GM18499 (cell line): ENCODE results near the gene LY6G5C.

Experiments
- ATAC-seq: cut with Tn5 transposase; IDR thresholded peaks from one replicate; pipeline ENCODE4 v1.9.1; 2021; ENCODE audit warnings: moderate number of reproducible peaks; ENCODE audit not compliant: insufficient read depth, unreplicated experiment

LY6G5C gene

GRCh38 chr6:31680226-31681134 is at the start of gene LY6G5C:
Gene LY6G5C, minus strand, starts transcription at chr6:31681067. Its CDS starts 694 bp downstream, at chr6:31680373.
- no peak for ATAC-seq

- no peak for ATAC-seq
Observed at GRCh38 chr6:31729979-31730630, 49.2 kb upstream of the LY6G5C start.

- no peak for ATAC-seq
Observed at GRCh38 chr6:31729515-31729978, 48.7 kb upstream of the LY6G5C start.

GRCh38 chr6:31728767-31729514 is 48.1 kb upstream of the LY6G5C start, which contains the start of gene DDAH2:
Gene DDAH2, minus strand, starts transcription at chr6:31729299. Its CDS starts 138 bp downstream, at chr6:31729161.
- ATAC-seq, result no peak

- no peak for ATAC-seq
Observed at GRCh38 chr6:31727717-31728671, 47.1 kb upstream of the LY6G5C start.

GRCh38 chr6:31727034-31727716 is 46.3 kb upstream of the LY6G5C start:
- ATAC-seq, result no peak

GRCh38 chr6:31725502-31726350 is 44.9 kb upstream of the LY6G5C start:
- ATAC-seq, result no peak

- ATAC-seq, result no peak
Observed at GRCh38 chr6:31723980-31724691, 43.3 kb upstream of the LY6G5C start.

- no peak for ATAC-seq
Observed at GRCh38 chr6:31723245-31723979, 42.5 kb upstream of the LY6G5C start, which contains the start of gene MPIG6B. Gene MPIG6B, plus strand, starts transcription at chr6:31723373. Its CDS starts 11 bp downstream, at chr6:31723384.

GRCh38 chr6:31722173-31722572 is 41.3 kb upstream of the LY6G5C start:
- no peak for ATAC-seq

- ATAC-seq, result no peak
Observed at GRCh38 chr6:31721351-31722020, 40.6 kb upstream of the LY6G5C start, which contains the start of gene LY6G6C. Gene LY6G6C, minus strand, starts transcription at chr6:31721746. Its CDS starts 67 bp downstream, at chr6:31721679.

GRCh38 chr6:31720196-31720770 is 39.4 kb upstream of the LY6G5C start:
- no peak for ATAC-seq

GRCh38 chr6:31719001-31719400 is 38.1 kb upstream of the LY6G5C start:
- ATAC-seq, result no peak

GRCh38 chr6:31718265-31718664 is 37.4 kb upstream of the LY6G5C start:
- ATAC-seq, result no peak

- ATAC-seq, result no peak
Observed at GRCh38 chr6:31717499-31718222, 36.8 kb upstream of the LY6G5C start.
